Liver (tissue), 3 donors: ENCODE measurements around the gene TRAF7.

ENCODE experiments used
- ATF3 ChIP-seq: IDR thresholded peaks from 2 replicates; pipeline ENCODE4 v1.6.1; 2016; ENCODE audit warnings: antibody characterized with exemption
- CTCF ChIP-seq: fragments of 150-350 bp; IDR thresholded peaks from 2 replicates; pipeline ENCODE4 v1.5.1; 2017; ENCODE audit warnings: improper control_type of control experiment, low read depth, low read length; ENCODE audit not compliant: missing input control
- EGR1 ChIP-seq, 2 donors: IDR thresholded peaks; 2 replicates each; pipeline ENCODE4 v1.6.1; 2016 to 2018; ENCODE audit warnings: antibody characterized with exemption in 2 of 2, low read depth in 2 of 2
- FOXA1 ChIP-seq: IDR thresholded peaks from 2 replicates; pipeline ENCODE4 v1.6.1; 2016; ENCODE audit warnings: antibody characterized with exemption
- GABPA ChIP-seq, 2 donors: IDR thresholded peaks in 1 of 2; conservative IDR thresholded peaks in 1 of 2; 2 replicates each; pipeline ENCODE4 v1.6.1; 2016; ENCODE audit warnings: antibody characterized with exemption in 2 of 2, mild to moderate bottlenecking in 1 of 2, moderate library complexity in 1 of 2
- JUND ChIP-seq, 2 donors: IDR thresholded peaks; 2 replicates each; pipeline ENCODE4 v1.6.1; 2016; ENCODE audit warnings: antibody characterized with exemption in 2 of 2
- NR2F2 ChIP-seq: IDR thresholded peaks from 2 replicates; pipeline ENCODE4 v1.6.1; 2016; ENCODE audit warnings: antibody characterized with exemption
- RAD21 ChIP-seq, 2 donors: IDR thresholded peaks; 2 replicates each; pipeline ENCODE4 v1.6.1; 2016; ENCODE audit warnings: antibody characterized with exemption in 2 of 2, mild to moderate bottlenecking in 2 of 2
- RXRA ChIP-seq, 2 donors: IDR thresholded peaks; 2 replicates each; pipeline ENCODE4 v1.6.1; 2017 to 2018; ENCODE audit warnings: antibody characterized with exemption in 2 of 2, mild to moderate bottlenecking in 1 of 2
- SP1 ChIP-seq: IDR thresholded peaks from 2 replicates; pipeline ENCODE4 v1.6.1; 2018; ENCODE audit warnings: antibody characterized with exemption, mild to moderate bottlenecking
- TAF1 ChIP-seq: conservative IDR thresholded peaks from 2 replicates; pipeline ENCODE4 v1.6.1; 2016; ENCODE audit warnings: antibody characterized with exemption, mild to moderate bottlenecking
- ZBTB33 ChIP-seq: IDR thresholded peaks from 2 replicates; pipeline ENCODE4 v1.6.1; 2016; ENCODE audit warnings: antibody characterized with exemption
- TF ChIP-seq, protein P1 (sequence below): IDR thresholded peaks from 2 replicates; pipeline ENCODE4 v1.6.1; 2016; ENCODE audit warnings: antibody characterized with exemption
- donor health status: healthy.
- donor health status: healthy.

DNA sequence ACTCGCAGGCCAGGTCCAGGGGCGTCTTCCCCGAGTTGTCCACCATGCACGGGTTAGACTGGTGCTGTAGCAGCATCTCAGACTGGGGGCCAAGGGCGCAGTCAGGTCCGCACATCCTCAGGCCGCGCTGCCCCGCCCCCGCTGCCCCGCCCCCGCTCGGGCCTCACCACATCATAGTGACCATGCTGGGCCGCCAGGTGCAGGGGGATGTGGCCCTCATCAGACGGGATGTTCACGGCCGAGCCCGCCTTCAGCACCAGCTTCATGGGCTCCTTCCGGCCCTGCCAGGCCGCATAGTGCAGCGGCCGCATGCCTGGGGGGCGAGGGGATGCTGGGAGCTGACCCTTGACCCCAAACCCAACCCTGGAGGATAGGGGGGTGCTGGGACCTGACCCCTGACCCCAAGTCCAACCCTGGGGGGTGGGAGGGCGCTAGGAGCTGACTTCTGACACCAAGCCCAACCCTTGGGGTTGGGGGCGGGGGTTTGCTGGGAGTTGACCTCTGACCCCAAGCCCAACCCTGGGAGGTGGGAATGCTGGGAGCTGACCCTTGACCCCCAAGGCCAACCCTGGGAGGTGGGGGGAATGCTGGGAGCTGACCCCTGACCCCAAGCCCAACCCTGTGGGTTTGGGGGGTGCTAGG, 33.8 kb downstream of the TRAF7 start:
- TF ChIP-seq CTCF (no peak), GABPA (IDR thresholded peaks at IDR 0.05 in 1 of 2, conservative IDR thresholded peaks at IDR 0.05 in 1 of 2) (no peak), RXRA (IDR thresholded peaks at IDR 0.05) (no peak), EGR1 (IDR thresholded peaks at IDR 0.05; ENCODE audit: low read depth in 2 of 2) (no peak), RAD21 (IDR thresholded peaks at IDR 0.05) (no peak), TAF1 (no peak), ATF3 (no peak), JUND (IDR thresholded peaks at IDR 0.05) (no peak), FOXA1 (no peak), SP1 (no peak), ZBTB33 (no peak), NR2F2 (no peak)
- TF ChIP-seq, protein P1, sequence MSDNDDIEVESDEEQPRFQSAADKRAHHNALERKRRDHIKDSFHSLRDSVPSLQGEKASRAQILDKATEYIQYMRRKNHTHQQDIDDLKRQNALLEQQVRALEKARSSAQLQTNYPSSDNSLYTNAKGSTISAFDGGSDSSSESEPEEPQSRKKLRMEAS = no peak
